WERI-Rb-1 (cell line): ENCODE data around the gene PIKFYVE.
"Not testable (repeated sequence)": the region's sequence is repeated elsewhere in the genome, so short reads cannot be mapped to it uniquely, and the experiment has no call there.

Source experiments
- DNase-seq: peaks from one replicate; pipeline ENCODE4 v3.0.0-alpha.2; 2020
- H3K27ac ChIP-seq: fragments of 250-450 bp; sonication (Bioruptor Pico); 2 replicates; pipeline ENCODE4 v1.5.1; 2020; ENCODE audit warnings: mild to moderate bottlenecking, moderate library complexity
- H3K27me3 ChIP-seq: fragments of 250-450 bp; sonication (Bioruptor Pico); 2 replicates; pipeline ENCODE4 v1.5.1; 2021; ENCODE audit warnings: mild to moderate bottlenecking, low read depth, moderate library complexity; ENCODE audit not compliant: insufficient read depth, severe bottlenecking
- H3K36me3 ChIP-seq: fragments of 250-450 bp; sonication (Bioruptor Pico); 2 replicates; pipeline ENCODE4 v1.5.1; 2020; ENCODE audit warnings: mild to moderate bottlenecking, moderate library complexity
- H3K4me3 ChIP-seq: 2 replicates; pipeline ENCODE4 v1.5.1; 2011; ENCODE audit warnings: low read depth, mild to moderate bottlenecking, control low read depth, low read length
- H3K9me3 ChIP-seq: fragments of 250-450 bp; sonication (Bioruptor Pico); 2 replicates; pipeline ENCODE4 v1.5.1; 2021; ENCODE audit warnings: mild to moderate bottlenecking, moderate library complexity; ENCODE audit not compliant: severe bottlenecking
- CTCF ChIP-seq: IDR thresholded peaks from 2 replicates; pipeline ENCODE4 v1.5.1; 2011; ENCODE audit warnings: low read depth, mild to moderate bottlenecking, control low read depth, inconsistent platforms, low read length

PIKFYVE gene

GRCh38 chr2:208334230-208334629 is 68.2 kb downstream of the PIKFYVE start:
- DNase-seq, result no peak
- Histone ChIP-seq H3K36me3 (peaks cover 42% of the 10 kb centered on the region), H3K27ac (no peak overlapping the region), H3K27me3 (no peaks in the 10 kb centered on the region), H3K4me3 (no peak overlapping the region), H3K9me3 (no peaks in the 10 kb centered on the region)
- no peak for TF ChIP-seq CTCF

- Histone ChIP-seq H3K4me3 (no peak overlapping the region), H3K27me3 (no peaks in the 10 kb centered on the region), H3K27ac (no peak overlapping the region), H3K36me3 (peaks cover 45% of the 10 kb centered on the region), H3K9me3 (no peaks in the 10 kb centered on the region)
- DNase-seq, result no peak
- TF ChIP-seq CTCF, result no peak
Observed at GRCh38 chr2:208346756-208347155, 80.7 kb downstream of the PIKFYVE start.

GRCh38 chr2:208350610-208351009 is 84.6 kb downstream of the PIKFYVE start:
- Histone ChIP-seq H3K9me3 (no peaks in the 10 kb centered on the region), H3K4me3 (no peak overlapping the region), H3K27me3 (no peaks in the 10 kb centered on the region), H3K36me3 (peaks cover 62% of the 10 kb centered on the region), H3K27ac (no peak overlapping the region)
- no peak for TF ChIP-seq CTCF
- DNase-seq, result no peak

DNA sequence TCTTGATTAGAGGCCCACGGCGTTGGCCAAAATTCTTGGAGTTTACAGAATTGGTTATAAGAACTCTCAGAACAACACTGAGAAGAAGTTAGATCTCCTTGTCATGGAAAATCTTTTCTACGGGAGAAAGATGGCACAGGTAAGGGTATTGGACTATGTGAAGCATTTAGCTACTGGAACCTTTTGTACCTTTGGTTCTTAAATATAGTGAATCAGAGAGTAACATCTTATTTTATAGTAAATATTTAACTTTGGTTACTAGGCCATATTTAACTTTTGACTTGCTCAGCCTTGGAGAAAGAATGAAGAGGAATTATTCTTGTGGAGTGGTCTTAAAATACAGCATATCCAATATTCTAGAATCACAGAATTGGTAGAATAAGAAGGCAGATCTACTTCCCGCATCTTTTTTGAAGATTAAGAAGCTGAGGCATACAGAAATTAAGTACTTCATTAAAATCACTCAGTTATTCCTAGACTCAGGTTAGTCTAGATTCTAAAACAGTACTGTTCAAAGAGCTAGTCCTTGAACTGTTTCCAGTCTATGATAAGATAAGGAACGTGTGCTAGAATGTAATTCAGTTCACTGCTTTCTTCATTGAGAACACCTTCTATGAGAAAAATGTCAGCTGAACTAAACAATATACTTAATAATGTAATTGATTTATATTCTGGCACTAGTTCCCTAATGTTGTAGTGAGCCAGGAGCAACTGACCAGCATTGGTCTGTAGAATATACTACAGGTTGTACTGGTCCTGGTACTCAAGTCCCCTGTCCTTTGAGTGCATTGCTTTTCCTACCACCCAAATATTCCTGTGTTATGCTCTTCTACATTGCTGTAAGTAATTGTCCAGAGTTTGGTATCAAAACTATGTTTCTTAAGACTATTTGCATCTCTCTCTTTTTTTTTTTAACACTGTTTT is 86.9 kb downstream of the PIKFYVE start:
- Histone ChIP-seq H3K9me3 (no peaks in the 10 kb centered on the region), H3K4me3 (no peak overlapping the region), H3K36me3 (peaks cover 48% of the 10 kb centered on the region), H3K27me3 (no peaks in the 10 kb centered on the region), H3K27ac (no peak overlapping the region)
- no peak for TF ChIP-seq CTCF
- no peak for DNase-seq

DNA sequence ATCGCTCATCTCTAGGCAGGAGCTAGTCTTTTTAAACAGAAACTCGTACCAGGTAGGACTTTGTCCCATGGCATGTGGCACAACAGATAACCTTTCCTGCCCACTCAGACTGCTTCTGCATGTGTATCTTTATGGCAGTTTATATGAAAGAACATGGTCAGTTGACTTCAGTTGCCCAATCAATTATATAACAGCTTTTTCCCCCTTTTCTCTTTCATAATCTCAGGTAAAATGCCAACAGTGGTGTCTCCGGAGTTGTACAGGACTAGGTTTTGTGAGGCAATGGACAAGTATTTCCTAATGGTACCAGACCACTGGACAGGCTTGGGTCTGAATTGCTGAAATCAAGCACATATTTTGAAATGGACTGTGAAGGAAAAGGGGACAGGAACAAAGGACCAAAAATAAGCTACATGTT is 88.9 kb downstream of the PIKFYVE start:
- Histone ChIP-seq H3K27ac (no peak overlapping the region), H3K27me3 (no peaks in the 10 kb centered on the region), H3K9me3 (no peaks in the 10 kb centered on the region), H3K4me3 (no peak overlapping the region), H3K36me3 (peaks cover 44% of the 10 kb centered on the region)
- TF ChIP-seq CTCF, result no peak
- no peak for DNase-seq

- not testable (repeated sequence) for H3K27me3 ChIP-seq, H3K27ac ChIP-seq, DNase-seq, H3K4me3 ChIP-seq, H3K9me3 ChIP-seq
- peaks cover 33% of the 10 kb centered on the region for H3K36me3 ChIP-seq
Observed at GRCh38 chr2:208356420-208356819, 90.4 kb downstream of the PIKFYVE start.
